Karpas-422 (cell line): ENCODE measurements around the gene OR5B21. TPM values are rescaled to one million over a fixed set of nuclear protein-coding genes. Genes with fewer than 3 reads are reported as not detected.
A peak's percentile ranks its signal among the peaks of the same experiment; 100 is the strongest.

Experiments used
- DNase-seq: peaks from one replicate; pipeline ENCODE4 v3.0.0-alpha.2; 2015
- H2AFZ ChIP-seq: fragments of 200-600 bp; sonication (generic); 2 replicates; pipeline ENCODE4 v1.6.1; 2014; ENCODE audit warnings: antibody characterized with exemption, low read length, mixed read lengths
- H3K27ac ChIP-seq: fragments of 200-600 bp; sonication (generic); 2 replicates; pipeline ENCODE4 v1.5.1; 2014; ENCODE audit warnings: mild to moderate bottlenecking, low read length, moderate library complexity
- H3K27me3 ChIP-seq: fragments of 200-600 bp; sonication (generic); 2 replicates; pipeline ENCODE4 v1.6.1; 2014; ENCODE audit warnings: low read length, mixed read lengths
- H3K36me3 ChIP-seq: fragments of 200-600 bp; sonication (generic); 2 replicates; pipeline ENCODE4 v1.6.1; 2014; ENCODE audit warnings: low read length, mixed read lengths; ENCODE audit not compliant: insufficient read depth
- H3K4me1 ChIP-seq: fragments of 200-600 bp; sonication (generic); 2 replicates; pipeline ENCODE4 v1.6.1; 2014; ENCODE audit warnings: mild to moderate bottlenecking, low read length, mixed read lengths
- H3K4me2 ChIP-seq: fragments of 200-600 bp; sonication (generic); 2 replicates; pipeline ENCODE4 v1.6.1; 2014; ENCODE audit warnings: low read length, low read depth, mild to moderate bottlenecking; ENCODE audit not compliant: poor library complexity, severe bottlenecking
- H3K4me3 ChIP-seq: fragments of 200-600 bp; sonication (generic); 2 replicates; pipeline ENCODE4 v1.5.1; 2014; ENCODE audit warnings: mild to moderate bottlenecking, antibody characterized with exemption, low read length, mixed read lengths
- H3K79me2 ChIP-seq: fragments of 200-600 bp; sonication (generic); 2 replicates; pipeline ENCODE4 v1.6.1; 2014; ENCODE audit warnings: mild to moderate bottlenecking, low read length, mixed read lengths
- H3K9ac ChIP-seq: fragments of 200-600 bp; sonication (generic); 2 replicates; pipeline ENCODE4 v1.6.0; 2014; ENCODE audit warnings: low read length
- H3K9me2 ChIP-seq: fragments of 200-600 bp; sonication (generic), shearing (Covaris generic); replicated peaks from 2 replicates; pipeline ENCODE4 v1.6.0; 2014; ENCODE audit warnings: mild to moderate bottlenecking, low read length, moderate library complexity; ENCODE audit not compliant: insufficient read depth
- H3K9me3 ChIP-seq: fragments of 300-700, 200-600 bp; sonication (generic); 2 replicates; pipeline ENCODE4 v1.6.1; 2014; ENCODE audit warnings: low read length, mixed read lengths
- H4K20me1 ChIP-seq: fragments of 200-600 bp; sonication (generic); 2 replicates; pipeline ENCODE4 v1.6.1; 2014; ENCODE audit warnings: mild to moderate bottlenecking, antibody characterized with exemption, low read length, low read depth; ENCODE audit not compliant: insufficient read depth
- total RNA-seq: library from RNA; depleted of rRNA; stranded (reverse); fragments of >200 nt; shearing (Covaris generic); gene quantifications from 2 replicates; pipeline ENCODE4 v1.2.3, GENCODE V29; 2014; ENCODE audit warnings: low replicate concordance

Gene OR5B21
- total RNA-seq, 1 experiment from 2014 or later, result 9.3 TPM

GRCh38 chr11:58524232-58525036 lies 16.5 kb upstream of the OR5B21 start:
- peak overlapping the region; percentile 74 for H3K27ac ChIP-seq
- no peak overlapping the region for H3K4me2 ChIP-seq
- H3K9ac ChIP-seq, result no peak overlapping the region
- peaks cover 26% of the 10 kb centered on the region for H3K4me1 ChIP-seq
- no peaks in the 10 kb centered on the region for H3K9me3 ChIP-seq
- H3K36me3 ChIP-seq, result peaks cover 29% of the 10 kb centered on the region
- H3K27me3 ChIP-seq, result no peaks in the 10 kb centered on the region
- H2AFZ ChIP-seq, result no peak overlapping the region
- H4K20me1 ChIP-seq, result no peaks in the 10 kb centered on the region
- H3K79me2 ChIP-seq, result no peaks in the 10 kb centered on the region
- DNase-seq, result peak; percentile 87
- H3K4me3 ChIP-seq, result no peak overlapping the region
- H3K9me2 ChIP-seq, result no peaks in the 10 kb centered on the region

GRCh38 chr11:58513747-58514367 lies 6.0 kb upstream of the OR5B21 start:
- H3K79me2 ChIP-seq, result no peaks in the 10 kb centered on the region
- H3K4me2 ChIP-seq, result no peak overlapping the region
- no peak overlapping the region for H3K9ac ChIP-seq
- peak; percentile 63 for DNase-seq
- no peaks in the 10 kb centered on the region for H3K36me3 ChIP-seq
- no peaks in the 10 kb centered on the region for H3K27me3 ChIP-seq
- no peak overlapping the region for H3K27ac ChIP-seq
- no peaks in the 10 kb centered on the region for H3K9me3 ChIP-seq
- no peaks in the 10 kb centered on the region for H3K9me2 ChIP-seq
- peaks cover 2% of the 10 kb centered on the region; the same call in 1 of the 2 replicates for H3K4me1 ChIP-seq
- no peak overlapping the region for H2AFZ ChIP-seq
- H4K20me1 ChIP-seq, result no peaks in the 10 kb centered on the region
- no peak overlapping the region for H3K4me3 ChIP-seq

GRCh38 chr11:58511636-58512035 lies 3.7 kb upstream of the OR5B21 start:
- Histone ChIP-seq H3K79me2 (no peaks in the 10 kb centered on the region), H3K9ac (no peak overlapping the region), H3K27ac (no peak overlapping the region), H3K36me3 (peaks cover 3% of the 10 kb centered on the region; the same call in 1 of the 2 replicates), H3K27me3 (no peaks in the 10 kb centered on the region), H3K4me1 (peaks cover 16% of the 10 kb centered on the region), H2AFZ (no peak overlapping the region), H3K9me3 (no peaks in the 10 kb centered on the region), H3K9me2 (no peaks in the 10 kb centered on the region), H3K4me2 (no peak overlapping the region), H3K4me3 (no peak overlapping the region), H4K20me1 (no peaks in the 10 kb centered on the region)
- peak; percentile 10 for DNase-seq

GRCh38 chr11:58509748-58510147 lies 1.8 kb upstream of the OR5B21 start:
- no peak for DNase-seq
- Histone ChIP-seq H4K20me1 (no peaks in the 10 kb centered on the region), H3K4me3 (no peak overlapping the region), H3K27ac (no peak overlapping the region), H3K79me2 (no peaks in the 10 kb centered on the region), H3K4me1 (peaks cover 20% of the 10 kb centered on the region), H3K9ac (no peak overlapping the region), H3K9me2 (no peaks in the 10 kb centered on the region), H3K9me3 (no peaks in the 10 kb centered on the region), H3K36me3 (peaks cover 3% of the 10 kb centered on the region; the same call in 1 of the 2 replicates), H3K27me3 (no peaks in the 10 kb centered on the region), H3K4me2 (no peak overlapping the region), H2AFZ (no peak overlapping the region)

GRCh38 chr11:58508814-58509213 lies 909 bp upstream of the OR5B21 start:
- Histone ChIP-seq H2AFZ (no peak overlapping the region), H4K20me1 (no peaks in the 10 kb centered on the region)

GRCh38 chr11:58507355-58507754 lies 550 bp downstream of the OR5B21 start:
- Histone ChIP-seq H3K79me2 (no peaks in the 10 kb centered on the region), H3K9me3 (no peaks in the 10 kb centered on the region), H3K36me3 (peaks cover 3% of the 10 kb centered on the region; the same call in 1 of the 2 replicates), H3K4me2 (peak overlapping the region; percentile 6), H3K4me1 (peaks cover 20% of the 10 kb centered on the region), H3K27ac (peak overlapping the region; percentile 41; the same call in 1 of the 2 replicates), H4K20me1 (no peaks in the 10 kb centered on the region), H2AFZ (peak overlapping the region; percentile 61; the same call in 1 of the 2 replicates), H3K9ac (no peak overlapping the region), H3K27me3 (no peaks in the 10 kb centered on the region), H3K9me2 (no peaks in the 10 kb centered on the region), H3K4me3 (no peak overlapping the region)
- no peak for DNase-seq

More at GRCh38 chr11:58508814-58509213, 909 bp upstream of the OR5B21 start:
- no peak overlapping the region for H3K4me2 ChIP-seq
- H3K9ac ChIP-seq, result no peak overlapping the region
- no peaks in the 10 kb centered on the region for H3K79me2 ChIP-seq
- peaks cover 3% of the 10 kb centered on the region; the same call in 1 of the 2 replicates for H3K36me3 ChIP-seq
- H3K4me3 ChIP-seq, result no peak overlapping the region
- no peaks in the 10 kb centered on the region for H3K9me3 ChIP-seq
- H3K27ac ChIP-seq, result no peak overlapping the region
- no peaks in the 10 kb centered on the region for H3K9me2 ChIP-seq
- H3K27me3 ChIP-seq, result no peaks in the 10 kb centered on the region
- peaks cover 20% of the 10 kb centered on the region for H3K4me1 ChIP-seq
- DNase-seq, result no peak

- Histone ChIP-seq H4K20me1 (no peaks in the 10 kb centered on the region), H3K36me3 (peaks cover 3% of the 10 kb centered on the region; the same call in 1 of the 2 replicates), H3K27me3 (no peaks in the 10 kb centered on the region), H3K9me2 (no peaks in the 10 kb centered on the region), H3K27ac (peak overlapping the region; percentile 49; the same call in 1 of the 2 replicates), H3K4me1 (peaks cover 20% of the 10 kb centered on the region), H3K9me3 (no peaks in the 10 kb centered on the region), H3K4me3 (no peak overlapping the region), H3K9ac (no peak overlapping the region), H3K79me2 (no peaks in the 10 kb centered on the region), H3K4me2 (peak overlapping the region; percentile 6), H2AFZ (peak overlapping the region; percentile 61)
- peak; percentile 54 for DNase-seq
Observed at GRCh38 chr11:58506935-58507334, 970 bp downstream of the OR5B21 start.

- Histone ChIP-seq H3K4me1 (peaks cover 20% of the 10 kb centered on the region), H3K9ac (no peak overlapping the region), H3K9me3 (no peaks in the 10 kb centered on the region), H3K9me2 (no peaks in the 10 kb centered on the region), H3K27me3 (no peaks in the 10 kb centered on the region), H3K4me2 (no peak overlapping the region), H4K20me1 (no peaks in the 10 kb centered on the region), H2AFZ (no peak overlapping the region), H3K36me3 (peaks cover 3% of the 10 kb centered on the region; the same call in 1 of the 2 replicates), H3K27ac (no peak overlapping the region), H3K4me3 (no peak overlapping the region), H3K79me2 (no peaks in the 10 kb centered on the region)
- DNase-seq, result no peak
Observed at GRCh38 chr11:58505849-58506248, 2.1 kb downstream of the OR5B21 start.
